Middle frontal gyrus (tissue), 1 donor: ENCODE data around the gene NAT16.
A peak's percentile ranks its signal among the peaks of the same experiment; 100 is the strongest.
"Not testable (repeated sequence)": the region's sequence is repeated elsewhere in the genome, so short reads cannot be mapped to it uniquely, and the experiment has no call there.

Experiments
- DNase-seq: peaks from one replicate; pipeline ENCODE4 v3.0.0-alpha.2; 2015; ENCODE audit warnings: low spot score; ENCODE audit errors: extremely low spot score

The NAT16 gene

GRCh38 chr7:101180130-101180755 lies at the start of gene NAT16:
Gene NAT16 (minus strand): TSS chr7:101180293. CDS start chr7:101174807, 5,486 bp downstream.
- no peak for DNase-seq

- DNase-seq: peak; percentile 40
These were observed 46.6 kb upstream of the NAT16 start for GRCh38 chr7:101226721-101227120.

- DNase-seq: no peak
These were observed 45.6 kb upstream of the NAT16 start for GRCh38 chr7:101225650-101226049.

GRCh38 chr7:101223528-101223927 lies 43.4 kb upstream of the NAT16 start:
- DNase-seq: no peak

GRCh38 chr7:101222275-101222830 lies 42.3 kb upstream of the NAT16 start:
- no peak for DNase-seq

GRCh38 chr7:101220295-101220694 lies 40.2 kb upstream of the NAT16 start:
- DNase-seq: no peak

- no peak for DNase-seq
These were observed 38.4 kb upstream of the NAT16 start for GRCh38 chr7:101218236-101219125.

- DNase-seq: peak; percentile 99
These were observed 37.5 kb upstream of the NAT16 start, which contains the start of the genes PLOD3 and ZNHIT1 for GRCh38 chr7:101217388-101218235. Gene PLOD3 (minus strand): TSS chr7:101217581. CDS start chr7:101217274, 307 bp downstream. Gene ZNHIT1 (plus strand): TSS chr7:101218165. CDS start chr7:101218196, 31 bp downstream.

GRCh38 chr7:101216860-101217387 lies 36.8 kb upstream of the NAT16 start:
- DNase-seq: no peak

GRCh38 chr7:101216001-101216859 lies 36.1 kb upstream of the NAT16 start:
- DNase-seq: no peak

- DNase-seq: no peak
These were observed 31.9 kb upstream of the NAT16 start for GRCh38 chr7:101212014-101212413.

- DNase-seq: no peak
These were observed 31.4 kb upstream of the NAT16 start for GRCh38 chr7:101211501-101211900.

- no peak for DNase-seq
These were observed 30.1 kb upstream of the NAT16 start for GRCh38 chr7:101210143-101210542.

- no peak for DNase-seq
These were observed 28.7 kb upstream of the NAT16 start for GRCh38 chr7:101208794-101209193.

- DNase-seq: no peak
These were observed 27.4 kb upstream of the NAT16 start for GRCh38 chr7:101207459-101207858.

GRCh38 chr7:101206665-101207042 lies 26.6 kb upstream of the NAT16 start:
- no peak for DNase-seq

- DNase-seq: no peak
These were observed 26.0 kb upstream of the NAT16 start for GRCh38 chr7:101205901-101206664.

- DNase-seq: not testable (repeated sequence)
These were observed 23.9 kb upstream of the NAT16 start for GRCh38 chr7:101203740-101204738.
